HEK293T (cell line): ENCODE measurements around the gene SLC9A7.

Source experiments
- ARNT ChIP-seq: fragments of 450-650 bp; IDR thresholded peaks from 2 replicates; pipeline ENCODE4 v1.6.1; 2017; ENCODE audit warnings: mild to moderate bottlenecking
- ELF4 ChIP-seq: fragments of 450-650 bp; IDR thresholded peaks from 2 replicates; pipeline ENCODE4 v1.6.1; 2017; ENCODE audit warnings: antibody characterized with exemption
- SP1 ChIP-seq: fragments of 450-650 bp; IDR thresholded peaks from 2 replicates; pipeline ENCODE4 v1.6.1; 2017
- SUZ12 ChIP-seq: fragments of 450-650 bp; IDR thresholded peaks from 2 replicates; pipeline ENCODE4 v1.6.1; 2016; ENCODE audit warnings: mild to moderate bottlenecking
- TARDBP ChIP-seq: fragments of 450-650 bp; IDR thresholded peaks from 2 replicates; pipeline ENCODE4 v1.6.1; 2016

GRCh38 chrX:46607916-46608315 is 151.0 kb downstream of the SLC9A7 start:
- TF ChIP-seq TARDBP (no peak), ELF4 (no peak), ARNT (no peak), SP1 (no peak), SUZ12 (no peak)
